GM18499 (cell line): ENCODE data around the gene ATXN7L2.

Source experiments
- ATAC-seq: cut with Tn5 transposase; IDR thresholded peaks from one replicate; pipeline ENCODE4 v1.9.1; 2021; ENCODE audit warnings: moderate number of reproducible peaks; ENCODE audit not compliant: insufficient read depth, unreplicated experiment

Gene ATXN7L2

GRCh38 chr1:109495738-109496137 lies 12.0 kb downstream of the ATXN7L2 start:
- no peak for ATAC-seq

DNA sequence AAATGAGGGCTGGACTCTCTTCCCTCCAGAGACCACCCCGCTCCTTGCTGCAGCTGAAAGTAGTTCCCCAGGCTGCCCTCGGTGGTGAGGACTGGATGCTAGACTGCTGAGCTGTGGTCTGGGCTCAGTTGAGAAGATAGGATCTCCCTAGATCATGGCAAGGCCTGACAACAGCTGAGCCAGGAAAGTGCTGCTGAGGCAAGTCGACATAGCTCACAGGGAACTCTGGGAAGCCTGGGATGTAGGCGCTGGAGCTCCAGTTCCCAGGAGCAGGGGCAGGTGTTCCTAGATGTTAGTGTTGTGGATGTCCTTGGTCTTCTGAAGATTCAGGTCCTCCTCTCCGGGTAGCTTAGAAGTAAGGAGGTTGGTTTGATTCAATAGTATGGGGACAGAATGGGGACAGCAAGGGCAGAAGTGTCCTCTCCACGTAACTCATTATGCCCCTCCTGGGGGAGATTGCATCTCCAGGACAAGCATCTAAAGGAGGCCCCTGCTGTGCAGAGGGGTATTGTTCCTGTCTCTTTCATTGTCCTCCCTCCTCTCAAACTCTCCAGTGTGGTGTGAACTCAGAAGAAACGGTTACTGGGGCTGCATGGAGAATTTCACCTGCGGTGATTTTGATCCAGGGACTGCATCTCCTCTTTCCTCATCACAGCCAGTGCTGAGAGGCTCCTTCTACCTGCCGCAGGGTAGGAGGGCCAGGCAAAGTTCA lies 13.9 kb downstream of the ATXN7L2 start:
- no peak for ATAC-seq

- ATAC-seq: no peak
Measured at GRCh38 chr1:109498161-109498801, 14.6 kb downstream of the ATXN7L2 start.

DNA sequence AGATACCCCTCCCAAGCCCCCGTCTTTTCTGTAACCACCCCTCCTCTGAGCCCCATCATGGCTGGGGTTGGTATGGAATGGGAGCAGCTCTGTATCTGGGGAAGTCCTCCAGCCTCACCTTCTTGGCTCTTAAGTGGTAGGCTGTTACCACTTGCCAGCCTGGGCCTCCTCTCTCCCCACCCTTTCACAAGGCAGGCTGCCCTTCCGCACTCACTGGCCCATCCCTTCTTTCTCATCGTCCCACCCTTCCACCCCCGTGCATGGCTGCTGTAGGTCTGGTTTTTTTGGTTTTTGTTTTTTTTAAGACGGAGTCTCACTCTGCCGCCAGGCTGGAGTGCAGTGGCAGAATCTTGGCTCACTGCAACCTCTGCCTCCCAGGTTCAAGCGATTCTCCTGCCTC lies 15.4 kb downstream of the ATXN7L2 start:
- ATAC-seq: no peak

DNA sequence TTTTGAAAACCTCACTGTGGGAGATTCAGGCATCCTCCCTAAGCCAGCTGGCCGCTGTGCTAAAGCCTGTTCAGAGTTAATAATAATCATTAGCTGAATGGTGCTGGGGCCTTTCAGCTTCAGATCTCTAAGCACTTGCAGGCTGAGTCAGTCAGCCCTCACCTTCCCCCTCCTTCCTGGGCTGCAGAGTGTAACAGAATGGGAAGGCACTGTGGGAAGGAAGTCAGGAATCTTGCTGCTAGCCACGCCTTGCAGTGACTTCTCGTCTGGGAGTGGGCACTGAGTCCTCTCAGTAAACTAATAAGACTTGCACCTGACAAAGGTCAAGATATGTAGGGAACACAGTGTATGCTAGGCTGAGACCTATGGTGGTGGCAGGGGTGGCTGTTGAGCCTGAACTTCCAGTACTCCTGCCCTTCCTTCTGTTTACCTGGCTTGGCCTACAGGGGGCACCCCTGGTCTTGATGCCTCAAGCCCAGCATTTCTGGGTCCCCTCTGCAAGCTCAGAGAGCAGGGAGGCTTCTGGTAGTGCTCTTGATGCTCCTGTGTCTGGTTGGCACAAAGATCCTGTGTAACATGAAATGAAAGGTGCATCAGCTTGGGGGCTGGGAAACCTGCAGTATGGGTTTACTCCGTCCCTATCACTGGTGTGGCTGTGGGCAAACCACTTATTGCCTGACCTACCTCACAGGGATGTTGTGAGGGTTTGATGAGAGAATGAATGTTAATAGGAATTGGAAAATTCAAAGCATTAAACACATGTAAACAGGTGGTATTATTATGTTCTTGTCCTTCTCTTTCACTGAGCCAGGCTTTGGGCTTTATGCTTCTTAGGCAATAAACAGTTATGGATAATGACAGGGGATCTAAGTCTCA lies 16.2 kb downstream of the ATXN7L2 start:
- no peak for ATAC-seq

GRCh38 chr1:109500941-109501381 lies 17.3 kb downstream of the ATXN7L2 start:
- ATAC-seq: no peak

GRCh38 chr1:109501644-109502363 lies 18.1 kb downstream of the ATXN7L2 start:
- no peak for ATAC-seq

DNA sequence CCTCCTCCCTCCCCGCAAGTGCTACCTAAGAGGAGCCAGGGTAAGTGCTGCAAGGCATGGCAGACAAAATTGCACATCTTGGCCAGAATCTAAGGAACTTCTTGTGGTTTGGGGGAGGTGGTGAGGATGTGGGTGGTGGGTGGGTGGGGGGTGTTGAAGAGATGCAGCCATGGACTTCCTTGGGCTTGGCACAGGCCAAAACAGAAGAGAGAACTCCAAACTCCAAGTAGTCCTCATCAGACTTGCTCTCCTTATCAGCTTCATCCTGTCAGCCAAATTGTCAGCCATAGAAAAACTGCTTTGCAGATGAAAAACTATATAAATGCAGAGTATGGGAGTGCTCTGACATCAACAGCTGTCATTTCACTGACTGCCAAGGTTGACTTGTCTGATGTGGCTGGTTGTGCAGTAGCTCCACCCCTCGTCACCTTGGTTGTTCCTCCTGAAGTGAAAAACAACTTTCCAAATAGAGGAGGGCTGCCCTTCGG lies 18.7 kb downstream of the ATXN7L2 start:
- no peak for ATAC-seq

- ATAC-seq: no peak
Measured at GRCh38 chr1:109503935-109504334, 20.2 kb downstream of the ATXN7L2 start.

- ATAC-seq: no peak
Measured at GRCh38 chr1:109504974-109505373, 21.3 kb downstream of the ATXN7L2 start.

DNA sequence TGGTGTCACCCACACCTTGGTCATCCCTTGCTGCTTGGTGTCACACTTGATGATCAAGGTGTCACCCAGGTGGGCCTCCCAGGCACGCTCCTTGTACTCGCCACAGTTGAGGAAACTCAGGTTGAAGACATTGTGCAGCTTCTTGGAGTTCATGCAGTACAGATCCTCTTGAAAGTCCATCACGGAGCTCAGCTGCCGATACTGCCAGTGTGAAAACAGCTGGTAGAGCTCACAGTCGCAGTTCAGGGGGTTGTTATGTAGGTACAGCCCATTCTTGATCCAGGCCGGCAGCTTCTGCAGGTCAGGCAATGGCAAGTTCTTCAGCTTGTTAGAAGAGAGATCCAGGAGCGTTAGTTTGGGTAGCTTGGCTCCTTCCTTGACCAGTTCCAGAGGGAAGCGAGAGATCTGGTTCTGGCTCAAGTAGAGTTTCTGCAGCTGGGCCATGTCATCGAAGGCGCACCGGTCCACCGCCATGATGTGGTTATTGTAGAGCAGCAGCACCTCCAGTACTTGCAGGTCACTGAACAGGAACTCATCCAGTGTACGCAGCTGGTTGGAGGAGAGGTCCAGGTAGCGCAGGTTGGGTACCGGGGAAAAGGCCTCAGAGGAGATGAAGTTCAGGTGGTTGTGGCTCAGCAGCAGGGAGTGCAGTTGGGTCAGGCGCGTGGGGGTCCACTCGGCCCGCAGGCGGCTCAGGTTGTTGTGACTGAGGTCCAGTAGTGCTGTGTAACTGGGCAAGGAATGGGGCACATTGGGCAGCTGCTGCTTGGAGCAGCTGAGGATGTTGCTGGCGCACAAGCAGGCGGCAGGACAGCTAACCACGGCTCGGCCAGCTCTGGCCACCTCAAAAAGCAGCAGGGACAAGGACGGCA lies 24.5 kb downstream of the ATXN7L2 start:
- no peak for ATAC-seq

DNA sequence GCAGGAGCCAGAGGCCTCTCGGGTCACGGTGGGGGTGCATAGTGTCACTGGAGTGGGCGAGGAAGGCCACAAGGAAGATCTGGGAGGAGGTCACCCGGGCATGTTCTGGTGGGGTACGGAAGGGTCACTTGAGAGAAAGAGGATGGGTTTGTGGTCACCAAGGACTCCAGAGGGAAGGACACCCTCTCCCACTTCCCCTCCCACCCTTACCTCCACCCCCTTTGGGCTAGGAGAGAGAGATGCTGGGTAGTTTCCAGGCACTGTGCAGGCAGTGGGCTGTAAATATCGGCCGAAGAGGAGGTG lies 25.1 kb downstream of the ATXN7L2 start:
- ATAC-seq: no peak

GRCh38 chr1:109509176-109510134 lies 25.8 kb downstream of the ATXN7L2 start, which contains the start of gene AMIGO1:
Gene AMIGO1, minus strand, starts transcription at chr1:109509727. Its CDS starts 815 bp downstream, at chr1:109508912.
- ATAC-seq: no peak

DNA sequence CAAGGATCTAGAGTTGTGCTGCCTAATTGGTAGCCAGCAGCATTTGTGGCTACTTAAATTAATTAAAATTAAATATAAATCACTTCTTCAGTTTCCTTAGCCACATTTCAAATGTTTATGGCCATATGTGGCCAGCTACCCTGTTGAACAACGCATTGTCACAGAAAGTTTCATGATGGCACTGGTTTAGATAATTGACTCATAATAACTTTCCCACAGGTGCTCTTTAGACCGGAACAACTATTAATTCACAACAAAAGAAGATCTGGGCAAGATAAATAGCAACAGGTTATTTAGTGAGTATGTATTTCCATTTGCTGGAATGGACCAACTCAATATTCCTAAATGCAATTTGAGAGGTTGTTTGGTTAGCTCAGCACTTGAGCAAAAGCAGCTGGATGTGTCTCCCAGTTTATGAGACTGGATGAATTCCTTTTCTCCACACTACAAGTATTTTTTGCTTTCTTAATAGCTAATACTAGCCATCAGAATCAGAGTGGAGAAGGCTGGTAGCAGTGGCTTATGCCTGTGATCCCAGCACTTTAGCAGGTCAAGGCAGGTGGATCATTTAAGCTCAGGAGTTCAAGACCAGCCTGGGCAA lies 29.5 kb downstream of the ATXN7L2 start:
- ATAC-seq: no peak

DNA sequence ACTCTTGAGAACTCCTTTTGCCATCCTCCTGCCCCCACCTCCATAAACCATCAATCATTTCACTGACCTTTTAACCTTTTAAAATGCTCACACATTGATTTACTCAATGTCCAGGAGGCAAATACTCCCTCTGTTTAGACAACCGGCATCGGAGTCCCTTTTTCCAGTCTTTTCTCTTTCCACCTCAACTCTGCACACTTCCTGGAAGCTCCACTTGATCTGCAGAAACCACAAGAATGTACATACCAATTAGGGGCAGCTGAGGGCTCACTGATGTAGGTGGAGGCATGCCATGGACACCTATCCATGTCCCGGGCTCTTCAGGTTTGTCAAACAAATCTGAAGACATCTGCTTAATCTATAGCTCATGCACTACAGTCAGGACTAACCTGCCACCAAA lies 31.1 kb downstream of the ATXN7L2 start:
- no peak for ATAC-seq

DNA sequence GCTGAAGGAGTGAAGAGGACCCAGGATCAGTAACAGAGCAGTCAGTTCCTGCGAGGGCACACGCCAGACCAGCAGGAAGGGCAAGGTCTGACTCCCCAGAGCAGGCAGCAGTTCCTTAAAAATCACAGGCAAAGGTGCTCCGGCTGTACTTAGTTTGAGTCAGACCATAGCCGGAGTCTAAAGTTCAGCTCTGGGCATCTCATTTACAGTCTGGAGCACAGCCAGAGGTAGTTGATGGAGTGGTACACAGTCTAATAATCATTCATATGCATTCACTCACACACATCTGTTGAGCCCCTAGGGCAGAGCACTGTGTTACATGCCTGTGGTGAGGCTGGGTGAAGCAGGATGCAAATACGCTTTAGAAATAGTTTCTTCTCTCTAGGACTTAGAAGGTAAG lies 33.2 kb downstream of the ATXN7L2 start:
- ATAC-seq: no peak

- no peak for ATAC-seq
Measured at GRCh38 chr1:109517337-109517736, 33.6 kb downstream of the ATXN7L2 start.
